ENCODE measurements around the gene CUL1.

DNA sequence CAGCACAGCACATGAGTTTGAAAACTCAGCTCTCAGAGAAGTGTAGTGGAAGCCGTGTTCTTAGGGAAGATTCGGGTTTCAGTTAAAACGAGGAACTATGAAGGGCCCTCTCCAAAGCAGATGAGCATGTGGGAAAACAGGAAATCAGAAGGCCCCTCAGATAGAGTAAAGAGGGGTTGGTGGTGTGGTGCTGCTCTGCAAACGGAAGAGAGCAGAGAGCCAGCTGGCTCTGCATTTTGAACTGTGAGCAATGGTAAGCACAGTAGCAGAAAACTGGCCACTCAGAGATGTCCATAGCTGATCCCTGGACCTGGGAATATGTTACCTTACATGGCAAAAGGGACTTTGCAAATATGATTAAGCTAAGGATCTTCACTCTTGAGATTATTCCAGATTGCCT is 27.9 kb upstream of the CUL1 start:
- TF ChIP-seq HDGF (IDR thresholded peaks at IDR 0.05; ENCODE audit: borderline replicate concordance) (no peak), BHLHE40 (IDR thresholded peaks at IDR 0.05; ENCODE audit: borderline replicate concordance) (no peak), PKNOX1 (IDR thresholded peaks at IDR 0.05) (no peak), FOXM1 (IDR thresholded peaks at IDR 0.05; ENCODE audit: borderline replicate concordance) (no peak), SP1 (IDR thresholded peaks at IDR 0.05) (no peak), NFRKB (IDR thresholded peaks at IDR 0.05) (no peak), LEF1 (IDR thresholded peaks at IDR 0.05; ENCODE audit: borderline replicate concordance) (no peak)

Data from HEK293T (cell line).